ENCODE results near the gene KCND3. TPM values are rescaled to one million over a fixed set of nuclear protein-coding genes. Genes with fewer than 3 reads are reported as not detected.

The KCND3 gene
- total RNA-seq, 1 donor from 2014 or later, result under 0.01 TPM

DNA sequence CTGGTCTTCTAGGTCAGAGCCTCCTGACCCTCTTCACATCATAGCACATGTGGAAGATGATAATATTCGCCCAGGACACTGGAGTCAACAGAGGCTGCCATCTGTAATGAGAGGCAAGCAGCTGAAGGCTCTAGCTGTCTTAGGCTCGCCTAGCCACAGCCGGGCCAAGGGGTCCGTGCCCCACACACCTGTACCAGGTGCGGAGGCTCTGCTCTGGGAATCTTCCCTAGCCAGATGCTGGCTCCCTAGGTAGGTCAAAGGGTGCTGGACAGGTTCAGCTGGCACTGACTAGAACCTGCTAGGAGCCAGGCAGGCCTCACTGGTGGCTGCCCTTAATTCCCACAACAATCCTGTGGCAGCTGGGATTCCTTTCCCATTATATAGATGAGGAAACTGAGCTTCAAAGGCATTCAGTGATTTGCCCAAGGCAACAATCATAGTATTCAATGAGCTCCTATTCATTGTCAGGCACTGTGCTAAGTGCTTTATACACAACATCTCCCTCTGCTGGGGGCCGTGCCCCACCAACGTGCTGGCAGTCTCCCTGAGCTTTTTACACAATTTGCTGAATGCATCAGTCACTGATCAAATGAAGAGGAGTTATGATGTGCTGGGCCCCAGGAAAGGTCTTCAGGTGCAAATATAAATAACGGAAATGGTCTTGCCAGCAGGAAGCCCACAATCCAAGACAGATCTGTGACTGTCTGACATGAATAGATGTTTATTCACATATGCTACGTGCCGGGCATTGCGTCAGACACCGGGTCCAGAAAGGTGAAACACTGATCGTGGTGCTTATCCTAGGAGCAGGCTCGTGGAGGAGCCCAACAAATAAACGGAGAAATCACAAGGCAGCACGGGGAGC is 175.8 kb downstream of the KCND3 start:
- no peaks in the 10 kb centered on the region for H3K27me3 ChIP-seq (ENCODE audit: control insufficient read depth, insufficient read depth, low read length)
- TF ChIP-seq, protein P1, sequence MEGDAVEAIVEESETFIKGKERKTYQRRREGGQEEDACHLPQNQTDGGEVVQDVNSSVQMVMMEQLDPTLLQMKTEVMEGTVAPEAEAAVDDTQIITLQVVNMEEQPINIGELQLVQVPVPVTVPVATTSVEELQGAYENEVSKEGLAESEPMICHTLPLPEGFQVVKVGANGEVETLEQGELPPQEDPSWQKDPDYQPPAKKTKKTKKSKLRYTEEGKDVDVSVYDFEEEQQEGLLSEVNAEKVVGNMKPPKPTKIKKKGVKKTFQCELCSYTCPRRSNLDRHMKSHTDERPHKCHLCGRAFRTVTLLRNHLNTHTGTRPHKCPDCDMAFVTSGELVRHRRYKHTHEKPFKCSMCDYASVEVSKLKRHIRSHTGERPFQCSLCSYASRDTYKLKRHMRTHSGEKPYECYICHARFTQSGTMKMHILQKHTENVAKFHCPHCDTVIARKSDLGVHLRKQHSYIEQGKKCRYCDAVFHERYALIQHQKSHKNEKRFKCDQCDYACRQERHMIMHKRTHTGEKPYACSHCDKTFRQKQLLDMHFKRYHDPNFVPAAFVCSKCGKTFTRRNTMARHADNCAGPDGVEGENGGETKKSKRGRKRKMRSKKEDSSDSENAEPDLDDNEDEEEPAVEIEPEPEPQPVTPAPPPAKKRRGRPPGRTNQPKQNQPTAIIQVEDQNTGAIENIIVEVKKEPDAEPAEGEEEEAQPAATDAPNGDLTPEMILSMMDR (IDR thresholded peaks at IDR 0.05; ENCODE audit: insufficient read depth, low read length, poor library complexity, severe bottlenecking), result no peak
- no peak overlapping the region for H3K4me3 ChIP-seq (ENCODE audit: low read depth, low read length)
- no peak for DNase-seq (ENCODE audit: low read depth)
- H3K36me3 ChIP-seq (ENCODE audit: control insufficient read depth, insufficient read depth, low read length), result no peaks in the 10 kb centered on the region

DNA sequence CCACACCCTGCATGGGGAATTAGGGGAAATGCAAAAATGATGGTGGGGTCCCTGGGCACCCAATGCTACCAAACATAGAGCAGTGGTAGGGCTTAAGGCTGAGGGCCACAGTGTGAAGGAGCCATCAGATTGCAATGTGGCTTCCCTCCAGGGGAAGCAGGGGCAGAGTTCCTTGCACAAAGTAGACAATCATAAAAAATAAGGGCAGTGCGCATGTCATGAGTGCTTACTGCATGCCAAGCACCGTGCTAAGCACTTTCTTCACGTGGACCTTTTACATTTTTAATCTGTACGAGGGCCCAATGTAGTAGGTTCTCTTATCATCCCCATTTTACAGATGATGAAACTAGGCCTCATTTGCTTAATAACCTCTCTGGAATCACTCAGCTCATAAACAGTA is 177.2 kb downstream of the KCND3 start:
- Histone ChIP-seq H3K27me3 (ENCODE audit: control insufficient read depth, insufficient read depth, low read length) (no peaks in the 10 kb centered on the region), H3K36me3 (ENCODE audit: control insufficient read depth, insufficient read depth, low read length) (no peaks in the 10 kb centered on the region), H3K4me3 (ENCODE audit: low read depth, low read length) (no peak overlapping the region)
- no peak for DNase-seq (ENCODE audit: low read depth)
- TF ChIP-seq, protein P1 (IDR thresholded peaks at IDR 0.05; ENCODE audit: insufficient read depth, low read length, poor library complexity, severe bottlenecking), result no peak

DNA sequence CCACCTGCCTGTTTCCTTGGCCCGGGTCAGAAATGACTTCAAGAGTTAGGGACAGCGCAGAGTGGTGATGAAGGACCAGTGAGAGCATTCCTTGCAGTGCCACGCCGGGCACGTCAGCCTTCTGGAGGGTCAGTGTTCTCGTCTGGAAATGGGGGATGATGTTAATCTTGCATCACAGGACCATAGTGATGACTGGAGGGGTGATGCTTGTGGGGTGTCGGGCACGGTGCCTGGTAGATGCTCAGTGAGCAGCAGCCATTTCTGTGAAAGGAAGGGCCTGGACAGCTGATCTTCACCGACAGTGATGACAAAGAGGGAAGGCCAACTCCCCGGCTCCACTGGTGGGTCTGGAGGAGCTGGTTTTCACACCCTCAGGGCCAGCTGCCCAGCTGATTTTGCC is 177.6 kb downstream of the KCND3 start:
- DNase-seq (ENCODE audit: low read depth), result no peak
- no peaks in the 10 kb centered on the region for H3K36me3 ChIP-seq (ENCODE audit: control insufficient read depth, insufficient read depth, low read length)
- TF ChIP-seq, protein P1 (IDR thresholded peaks at IDR 0.05; ENCODE audit: insufficient read depth, low read length, poor library complexity, severe bottlenecking), result no peak
- no peak overlapping the region for H3K4me3 ChIP-seq (ENCODE audit: low read depth, low read length)
- H3K27me3 ChIP-seq (ENCODE audit: control insufficient read depth, insufficient read depth, low read length), result no peaks in the 10 kb centered on the region

DNA sequence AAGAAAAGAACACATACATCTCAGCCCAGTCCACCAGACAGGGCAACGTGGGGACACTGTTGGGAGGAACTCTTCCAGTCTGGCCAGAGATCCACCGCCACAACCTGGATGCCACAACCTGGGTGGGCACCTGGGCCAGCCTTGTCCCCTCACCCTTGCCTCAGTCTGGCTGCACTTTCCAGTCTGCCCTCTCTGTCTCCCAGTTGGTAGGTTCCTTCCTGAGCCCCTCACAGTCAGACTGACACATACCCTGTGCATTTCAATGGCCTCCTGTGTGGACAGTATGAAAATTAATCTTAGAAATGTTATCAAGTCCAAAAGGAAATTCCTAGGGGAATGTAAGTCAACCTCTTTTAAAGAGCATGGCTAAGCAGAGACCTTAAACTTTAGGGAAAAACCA is 184.2 kb downstream of the KCND3 start:
- TF ChIP-seq, protein P1 (IDR thresholded peaks at IDR 0.05; ENCODE audit: insufficient read depth, low read length, poor library complexity, severe bottlenecking), result no peak
- Histone ChIP-seq H3K36me3 (ENCODE audit: control insufficient read depth, insufficient read depth, low read length) (no peaks in the 10 kb centered on the region), H3K4me3 (ENCODE audit: low read depth, low read length) (no peak overlapping the region)

DNA sequence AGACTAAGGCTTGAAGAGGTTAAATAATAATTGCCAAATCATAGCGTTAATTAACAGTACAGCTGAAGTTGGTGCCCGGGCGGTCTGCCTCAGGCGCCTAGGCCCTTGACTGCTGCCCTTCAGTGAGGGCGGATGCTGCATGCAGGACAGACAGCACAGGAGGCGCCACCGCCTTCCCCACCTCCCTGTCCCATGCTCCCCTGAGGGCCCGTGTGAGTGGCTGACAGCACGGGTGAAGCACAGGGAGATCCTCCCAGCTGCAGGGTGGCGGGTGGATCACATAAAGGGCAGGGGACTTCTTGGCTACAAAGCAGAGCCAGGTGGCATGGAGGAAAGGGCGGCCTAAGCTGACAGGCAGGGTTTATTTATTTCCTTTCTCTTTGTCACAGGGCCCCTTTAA is 184.7 kb downstream of the KCND3 start:
- Histone ChIP-seq H3K27me3 (ENCODE audit: control insufficient read depth, insufficient read depth, low read length) (no peaks in the 10 kb centered on the region), H3K36me3 (ENCODE audit: control insufficient read depth, insufficient read depth, low read length) (no peaks in the 10 kb centered on the region), H3K4me3 (ENCODE audit: low read depth, low read length) (no peak overlapping the region)
- TF ChIP-seq, protein P1 (IDR thresholded peaks at IDR 0.05; ENCODE audit: insufficient read depth, low read length, poor library complexity, severe bottlenecking), result no peak
- DNase-seq (ENCODE audit: low read depth), result no peak

More for the DNA sequence above, 184.2 kb downstream of the KCND3 start:
- H3K27me3 ChIP-seq (ENCODE audit: control insufficient read depth, insufficient read depth, low read length), result no peaks in the 10 kb centered on the region
- DNase-seq (ENCODE audit: low read depth), result no peak

DNA sequence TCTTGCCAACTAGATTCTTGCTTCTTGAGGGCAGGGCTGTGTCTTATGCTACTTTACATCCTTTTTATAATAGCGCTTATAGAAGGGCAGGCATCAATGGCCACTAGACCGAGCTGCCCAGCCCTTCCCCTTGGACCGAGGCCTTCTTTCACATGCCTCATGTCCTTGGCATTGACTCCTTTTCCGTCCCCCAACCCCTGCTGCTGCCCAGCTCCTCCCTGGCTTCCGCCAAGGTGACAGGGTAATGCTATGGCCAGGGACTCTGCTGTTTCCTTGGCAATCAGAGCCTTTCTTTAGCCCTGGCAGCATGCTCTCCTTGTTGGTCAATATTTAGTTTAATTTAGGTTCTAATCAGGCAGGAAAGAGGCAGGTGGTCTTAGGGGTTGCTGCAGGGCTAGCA is 185.5 kb downstream of the KCND3 start:
- TF ChIP-seq, protein P1 (IDR thresholded peaks at IDR 0.05; ENCODE audit: insufficient read depth, low read length, poor library complexity, severe bottlenecking), result no peak
- no peak for DNase-seq (ENCODE audit: low read depth)
- Histone ChIP-seq H3K27me3 (ENCODE audit: control insufficient read depth, insufficient read depth, low read length) (no peaks in the 10 kb centered on the region), H3K4me3 (ENCODE audit: low read depth, low read length) (no peak overlapping the region), H3K36me3 (ENCODE audit: control insufficient read depth, insufficient read depth, low read length) (no peaks in the 10 kb centered on the region)

Measured in kidney epithelial cell (primary cell).